Measurements from ENCODE around the gene CPE. TPM values are rescaled to one million over a fixed set of nuclear protein-coding genes. Genes with fewer than 3 reads are reported as not detected.

CPE gene
- total RNA-seq, 4 donors from 2014 or later = 104 to 116 (median 108) TPM

Small RNA genes lying within 50 kb of the gene (small RNA-seq; reads per million reads assigned to genes)
- gene MIR578 (0.19 to 0.51 (median 0.33) reads per million in 3 donors), gene SCGB1D5P (0 reads per million in 3 donors)

Other genes with a start within 250 kb of the CPE start
- 10 to 100 TPM; 23.5 to 35.3 (median 27.2) TPM for gene KLHL2, start 171.4 kb upstream of the CPE start, total RNA-seq
- gene MSMO1, start 51.3 kb upstream of the CPE start, total RNA-seq = 10 to 100 TPM; 10.8 to 17.4 (median 12.4) TPM

Measured in esophagus muscularis mucosa (tissue), 4 donors.